KG1 (cell line): ENCODE results near the gene OR2K2.
"Not testable (repeated sequence)": the region's sequence is repeated elsewhere in the genome, so short reads cannot be mapped to it uniquely, and the experiment has no call there.

ENCODE experiments used
- DNase-seq: peaks from one replicate; lab custom pipeline; 2025; lab: John Stamatoyannopoulos, UW

OR2K2 gene

GRCh38 chr9:111298111-111298510 lies 31.9 kb downstream of the OR2K2 start:
- DNase-seq: no peak

- no peak for DNase-seq
Measured at GRCh38 chr9:111297066-111297824, 32.8 kb downstream of the OR2K2 start.

GRCh38 chr9:111294691-111295451 lies 35.2 kb downstream of the OR2K2 start:
- DNase-seq: no peak

- DNase-seq: no peak
Measured at GRCh38 chr9:111287127-111287526, 42.9 kb downstream of the OR2K2 start.

GRCh38 chr9:111284703-111285102 lies 45.3 kb downstream of the OR2K2 start:
- DNase-seq: no peak

- DNase-seq: no peak
Measured at GRCh38 chr9:111282845-111283244, 47.2 kb downstream of the OR2K2 start.

GRCh38 chr9:111280795-111281194 lies 49.2 kb downstream of the OR2K2 start:
- DNase-seq: not testable (repeated sequence)
